Measurements from ENCODE around the gene ATG7.

Gene ATG7

DNA sequence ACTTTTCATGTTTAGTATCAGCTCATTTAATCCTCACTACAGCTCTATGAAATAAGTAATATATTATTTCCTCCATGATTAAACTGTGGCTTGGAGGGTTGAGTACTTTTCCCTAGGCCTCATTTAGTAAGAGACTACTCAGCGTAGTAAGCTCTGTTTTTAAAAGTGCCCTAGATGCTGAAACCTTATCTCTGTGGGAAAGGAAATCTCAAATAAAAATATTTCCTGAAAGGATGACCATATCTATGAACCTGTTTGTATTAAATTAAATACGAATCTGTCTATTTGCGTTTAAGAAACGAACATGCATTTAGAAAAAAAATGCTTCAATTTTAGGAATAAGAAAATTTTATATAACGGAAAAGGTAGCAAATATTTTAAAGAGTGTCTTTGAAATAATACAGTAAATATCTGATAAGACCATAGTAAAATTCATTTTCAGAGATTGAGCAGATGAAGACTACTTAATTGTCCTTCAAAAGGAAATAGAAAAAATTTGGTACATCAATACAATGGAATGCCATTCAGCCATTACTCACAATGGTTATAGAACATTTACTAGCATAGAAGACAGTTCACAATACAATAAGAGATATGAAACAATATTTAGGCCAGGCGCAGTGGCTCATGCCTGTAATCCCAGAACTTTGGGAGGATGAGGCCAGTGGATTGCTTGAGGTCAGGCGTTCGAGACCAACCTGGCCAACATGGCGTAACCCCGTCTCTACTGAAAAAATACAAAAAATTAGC is 56.2 kb downstream of the ATG7 start:
- Histone ChIP-seq H4K20me1 (ENCODE audit: insufficient read depth) (no peaks in the 10 kb centered on the region), H3K9ac (no peak overlapping the region), H3K4me2 (no peak overlapping the region), H3K27me3 (ENCODE audit: insufficient read depth, low read depth) (no peaks in the 10 kb centered on the region), H2AFZ (ENCODE audit: low read depth) (no peak overlapping the region), H3K4me1 (ENCODE audit: low read depth, poor library complexity, severe bottlenecking) (no peaks in the 10 kb centered on the region), H3K36me3 (ENCODE audit: insufficient read depth) (no peaks in the 10 kb centered on the region), H3K79me2 (ENCODE audit: insufficient read depth, low read depth) (no peaks in the 10 kb centered on the region), H3K4me3 (IDR thresholded peaks at IDR 0.05; ENCODE audit: insufficient read depth, low read depth, low read length) (no peak overlapping the region), H3K27ac (no peak overlapping the region)
- TF ChIP-seq, protein P1, sequence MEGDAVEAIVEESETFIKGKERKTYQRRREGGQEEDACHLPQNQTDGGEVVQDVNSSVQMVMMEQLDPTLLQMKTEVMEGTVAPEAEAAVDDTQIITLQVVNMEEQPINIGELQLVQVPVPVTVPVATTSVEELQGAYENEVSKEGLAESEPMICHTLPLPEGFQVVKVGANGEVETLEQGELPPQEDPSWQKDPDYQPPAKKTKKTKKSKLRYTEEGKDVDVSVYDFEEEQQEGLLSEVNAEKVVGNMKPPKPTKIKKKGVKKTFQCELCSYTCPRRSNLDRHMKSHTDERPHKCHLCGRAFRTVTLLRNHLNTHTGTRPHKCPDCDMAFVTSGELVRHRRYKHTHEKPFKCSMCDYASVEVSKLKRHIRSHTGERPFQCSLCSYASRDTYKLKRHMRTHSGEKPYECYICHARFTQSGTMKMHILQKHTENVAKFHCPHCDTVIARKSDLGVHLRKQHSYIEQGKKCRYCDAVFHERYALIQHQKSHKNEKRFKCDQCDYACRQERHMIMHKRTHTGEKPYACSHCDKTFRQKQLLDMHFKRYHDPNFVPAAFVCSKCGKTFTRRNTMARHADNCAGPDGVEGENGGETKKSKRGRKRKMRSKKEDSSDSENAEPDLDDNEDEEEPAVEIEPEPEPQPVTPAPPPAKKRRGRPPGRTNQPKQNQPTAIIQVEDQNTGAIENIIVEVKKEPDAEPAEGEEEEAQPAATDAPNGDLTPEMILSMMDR (conservative IDR thresholded peaks at IDR 0.05; ENCODE audit: low read depth, low read length), result no peak

DNA sequence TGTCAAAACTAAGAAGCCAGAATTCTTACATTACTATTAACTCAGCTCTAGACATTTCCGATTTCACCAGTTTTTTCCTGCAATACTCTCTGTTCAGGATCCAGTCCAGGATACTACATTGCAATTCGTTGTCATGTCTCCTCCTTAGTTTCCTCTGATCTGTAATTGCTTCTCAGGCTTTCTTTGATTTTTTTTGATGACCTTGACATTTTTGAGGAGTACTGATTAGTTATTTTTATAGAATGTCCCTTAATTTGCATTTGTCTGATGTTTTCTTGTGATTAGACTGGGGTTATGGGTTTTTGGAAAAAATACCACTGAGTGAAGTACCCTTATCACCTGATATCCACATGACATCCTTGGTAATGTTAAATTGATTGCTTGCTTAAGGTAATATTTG is 57.6 kb downstream of the ATG7 start:
- Histone ChIP-seq H2AFZ (ENCODE audit: low read depth) (no peak overlapping the region), H3K4me1 (ENCODE audit: low read depth, poor library complexity, severe bottlenecking) (no peaks in the 10 kb centered on the region), H3K27me3 (ENCODE audit: insufficient read depth, low read depth) (no peaks in the 10 kb centered on the region), H3K4me3 (IDR thresholded peaks at IDR 0.05; ENCODE audit: insufficient read depth, low read depth, low read length) (no peak overlapping the region), H4K20me1 (ENCODE audit: insufficient read depth) (no peaks in the 10 kb centered on the region), H3K9ac (no peak overlapping the region), H3K36me3 (ENCODE audit: insufficient read depth) (no peaks in the 10 kb centered on the region), H3K79me2 (ENCODE audit: insufficient read depth, low read depth) (no peaks in the 10 kb centered on the region), H3K4me2 (no peak overlapping the region), H3K27ac (no peak overlapping the region)
- TF ChIP-seq, protein P1 (conservative IDR thresholded peaks at IDR 0.05; ENCODE audit: low read depth, low read length), result no peak

DNA sequence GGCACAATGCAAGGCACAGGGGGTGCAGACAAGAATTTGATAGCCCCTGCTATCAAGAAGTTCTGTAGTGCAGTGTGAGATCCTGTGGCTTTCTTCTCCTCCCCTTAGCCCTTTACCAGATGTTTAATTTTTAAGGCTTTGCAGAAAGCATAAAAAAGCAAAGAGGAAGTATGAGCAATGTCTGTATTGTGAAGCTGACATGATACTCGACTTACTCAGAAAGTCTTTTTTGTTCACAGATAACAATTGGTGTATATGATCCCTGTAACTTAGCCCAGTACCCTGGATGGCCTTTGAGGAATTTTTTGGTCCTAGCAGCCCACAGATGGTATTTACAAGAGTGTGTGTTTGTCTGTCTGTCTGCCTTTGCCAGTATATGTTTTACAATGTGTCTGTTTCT is 58.9 kb downstream of the ATG7 start:
- Histone ChIP-seq H2AFZ (ENCODE audit: low read depth) (no peak overlapping the region), H3K4me3 (IDR thresholded peaks at IDR 0.05; ENCODE audit: insufficient read depth, low read depth, low read length) (no peak overlapping the region), H3K27ac (no peak overlapping the region), H3K27me3 (ENCODE audit: insufficient read depth, low read depth) (no peaks in the 10 kb centered on the region), H3K79me2 (ENCODE audit: insufficient read depth, low read depth) (no peaks in the 10 kb centered on the region), H4K20me1 (ENCODE audit: insufficient read depth) (no peaks in the 10 kb centered on the region), H3K4me1 (ENCODE audit: low read depth, poor library complexity, severe bottlenecking) (no peaks in the 10 kb centered on the region), H3K4me2 (no peak overlapping the region), H3K9ac (no peak overlapping the region), H3K36me3 (ENCODE audit: insufficient read depth) (no peaks in the 10 kb centered on the region)
- TF ChIP-seq, protein P1 (conservative IDR thresholded peaks at IDR 0.05; ENCODE audit: low read depth, low read length), result no peak

DNA sequence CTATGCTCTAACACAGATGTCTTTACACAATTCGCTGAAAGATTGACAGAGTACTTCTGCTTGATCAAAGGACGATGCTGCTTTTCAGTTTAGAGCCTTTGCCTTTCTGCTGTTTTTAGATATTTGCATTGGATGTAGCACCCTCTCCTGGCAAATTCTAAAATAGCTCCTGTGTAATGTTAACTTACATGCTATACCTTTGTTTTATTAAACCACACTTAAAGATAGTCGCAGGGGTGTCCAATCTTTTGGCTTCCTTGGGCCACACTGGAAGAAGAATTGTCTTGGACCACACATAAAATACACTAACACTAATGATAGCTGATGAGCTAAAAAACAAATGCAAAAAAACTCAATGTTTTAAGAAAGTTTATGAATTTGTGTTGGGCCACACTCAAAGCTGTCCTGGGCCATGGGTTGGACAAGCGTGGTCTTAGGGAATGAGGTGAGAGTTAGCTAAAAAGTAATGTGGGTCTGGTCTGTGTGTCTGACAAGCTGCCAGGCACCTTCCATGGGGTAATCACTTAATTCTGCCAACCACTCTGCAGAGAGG is 62.9 kb downstream of the ATG7 start:
- TF ChIP-seq, protein P1 (conservative IDR thresholded peaks at IDR 0.05; ENCODE audit: low read depth, low read length), result peak; percentile 53
- Histone ChIP-seq H3K4me3 (IDR thresholded peaks at IDR 0.05; ENCODE audit: insufficient read depth, low read depth, low read length) (no peak overlapping the region), H3K27me3 (ENCODE audit: insufficient read depth, low read depth) (no peaks in the 10 kb centered on the region), H2AFZ (ENCODE audit: low read depth) (no peak overlapping the region), H3K9ac (no peak overlapping the region), H4K20me1 (ENCODE audit: insufficient read depth) (no peaks in the 10 kb centered on the region), H3K36me3 (ENCODE audit: insufficient read depth) (no peaks in the 10 kb centered on the region), H3K4me2 (no peak overlapping the region), H3K4me1 (ENCODE audit: low read depth, poor library complexity, severe bottlenecking) (no peaks in the 10 kb centered on the region), H3K27ac (no peak overlapping the region), H3K79me2 (ENCODE audit: insufficient read depth, low read depth) (no peaks in the 10 kb centered on the region)
